ENCODE data around the gene SLC16A2. TPM values are rescaled to one million over a fixed set of nuclear protein-coding genes. Genes with fewer than 3 reads are reported as not detected.

Gene SLC16A2
- total RNA-seq, 4 donors from 2014 or later, result 1.3 to 2.4 (median 2.1) TPM

DNA sequence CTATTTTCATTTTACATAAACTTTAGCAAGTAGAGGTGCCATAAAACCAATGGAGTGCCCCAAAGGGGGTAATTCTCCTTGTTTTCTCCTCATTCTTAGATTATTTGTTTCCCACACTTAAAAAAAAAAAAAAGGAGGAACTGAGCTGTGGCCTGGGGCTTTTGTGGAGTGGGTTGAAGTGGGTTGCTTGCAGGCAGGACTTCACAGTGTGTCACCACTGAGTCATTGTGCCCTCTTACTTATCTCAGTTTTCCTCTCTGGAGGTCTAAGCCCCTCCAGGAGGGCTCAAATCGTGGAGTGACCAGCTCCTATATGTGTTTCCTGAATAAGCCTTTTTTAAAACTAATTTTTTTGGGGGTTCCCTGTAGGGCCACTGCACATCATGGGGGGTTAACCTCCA, 69.0 kb downstream of the SLC16A2 start:
- no peak overlapping the region for H3K27ac ChIP-seq
- no peak overlapping the region for H3K4me3 ChIP-seq
- no peaks in the 10 kb centered on the region for H3K27me3 ChIP-seq
- ATAC-seq, result no peak
- intact Hi-C loops (cut with DNase I; ENCODE audit: low total_unique reads) (no loop called here), in situ Hi-C loops (cut with MboI; ENCODE audit: low sequenced_read_pairs in 4 of 4) (no loop called here)
- H3K4me1 ChIP-seq, result no peaks in the 10 kb centered on the region
- H3K9me3 ChIP-seq, result no peaks in the 10 kb centered on the region
- TF ChIP-seq POLR2A (IDR thresholded peaks at IDR 0.05), result no peak
- TF ChIP-seq, protein P1, sequence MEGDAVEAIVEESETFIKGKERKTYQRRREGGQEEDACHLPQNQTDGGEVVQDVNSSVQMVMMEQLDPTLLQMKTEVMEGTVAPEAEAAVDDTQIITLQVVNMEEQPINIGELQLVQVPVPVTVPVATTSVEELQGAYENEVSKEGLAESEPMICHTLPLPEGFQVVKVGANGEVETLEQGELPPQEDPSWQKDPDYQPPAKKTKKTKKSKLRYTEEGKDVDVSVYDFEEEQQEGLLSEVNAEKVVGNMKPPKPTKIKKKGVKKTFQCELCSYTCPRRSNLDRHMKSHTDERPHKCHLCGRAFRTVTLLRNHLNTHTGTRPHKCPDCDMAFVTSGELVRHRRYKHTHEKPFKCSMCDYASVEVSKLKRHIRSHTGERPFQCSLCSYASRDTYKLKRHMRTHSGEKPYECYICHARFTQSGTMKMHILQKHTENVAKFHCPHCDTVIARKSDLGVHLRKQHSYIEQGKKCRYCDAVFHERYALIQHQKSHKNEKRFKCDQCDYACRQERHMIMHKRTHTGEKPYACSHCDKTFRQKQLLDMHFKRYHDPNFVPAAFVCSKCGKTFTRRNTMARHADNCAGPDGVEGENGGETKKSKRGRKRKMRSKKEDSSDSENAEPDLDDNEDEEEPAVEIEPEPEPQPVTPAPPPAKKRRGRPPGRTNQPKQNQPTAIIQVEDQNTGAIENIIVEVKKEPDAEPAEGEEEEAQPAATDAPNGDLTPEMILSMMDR (IDR thresholded peaks at IDR 0.05 in 4 of 5, conservative IDR thresholded peaks at IDR 0.05 in 1 of 5), result no peak
- no peak for DNase-seq
- H3K36me3 ChIP-seq, result no peaks in the 10 kb centered on the region

DNA sequence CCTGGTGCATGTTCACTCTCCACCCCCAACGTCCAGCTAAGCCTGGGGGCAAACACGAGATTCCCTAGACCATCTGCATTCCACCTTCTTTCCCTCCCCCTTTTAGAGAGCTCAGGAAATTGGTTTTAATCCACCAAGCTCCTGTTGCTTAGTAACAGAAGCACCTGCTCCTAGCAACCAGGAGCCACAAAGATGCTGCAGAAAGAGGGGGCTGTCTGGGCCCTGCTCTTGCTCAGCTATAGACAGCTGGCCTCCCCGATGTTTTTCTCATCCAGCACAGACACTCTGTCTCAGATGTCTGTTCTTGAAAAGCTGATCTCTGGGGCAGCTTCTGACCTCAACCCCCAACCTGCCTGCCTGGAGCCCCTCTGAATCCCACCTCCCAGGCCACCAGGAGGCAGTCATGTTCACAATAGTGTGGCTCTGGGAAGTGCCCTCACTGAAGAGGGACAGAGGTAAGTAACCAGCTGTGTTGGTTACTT, 71.5 kb downstream of the SLC16A2 start:
- Histone ChIP-seq H3K36me3 (no peaks in the 10 kb centered on the region), H3K4me1 (no peaks in the 10 kb centered on the region), H3K27ac (no peak overlapping the region), H3K9me3 (no peaks in the 10 kb centered on the region), H3K27me3 (no peaks in the 10 kb centered on the region), H3K4me3 (no peak overlapping the region)
- DNase-seq, result no peak
- TF ChIP-seq POLR2A (IDR thresholded peaks at IDR 0.05), result no peak
- TF ChIP-seq, protein P1 (IDR thresholded peaks at IDR 0.05 in 4 of 5, conservative IDR thresholded peaks at IDR 0.05 in 1 of 5), result no peak
- no peak for ATAC-seq
- in situ Hi-C loops (cut with MboI; ENCODE audit: low sequenced_read_pairs in 4 of 4) (no loop called here), intact Hi-C loops (cut with DNase I; ENCODE audit: low total_unique reads) (no loop called here)

DNA sequence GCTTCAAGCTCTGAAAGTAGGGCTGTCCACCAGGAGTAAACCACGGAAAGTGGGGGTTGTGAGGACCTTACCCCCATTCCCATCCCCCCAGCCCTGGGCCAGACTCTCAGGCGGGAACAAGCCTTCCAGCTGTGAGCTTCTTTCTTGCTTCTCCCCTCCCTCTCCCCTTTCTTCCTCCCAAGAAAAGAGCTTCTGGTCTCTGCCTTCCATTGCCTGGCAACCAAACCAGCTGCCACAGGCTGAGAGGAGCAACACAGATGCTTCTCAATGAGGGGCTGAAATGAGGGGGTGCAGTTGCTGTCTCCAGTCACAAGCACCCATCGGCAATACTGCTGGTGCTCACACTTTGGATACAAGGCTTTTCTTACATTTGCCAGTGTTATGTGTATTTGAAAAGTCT, 72.5 kb downstream of the SLC16A2 start:
- intact Hi-C loops (cut with DNase I; ENCODE audit: low total_unique reads), result no loop called here
- TF ChIP-seq, protein P1 (IDR thresholded peaks at IDR 0.05 in 4 of 5, conservative IDR thresholded peaks at IDR 0.05 in 1 of 5), result no peak
- TF ChIP-seq POLR2A (IDR thresholded peaks at IDR 0.05), result no peak

DNA sequence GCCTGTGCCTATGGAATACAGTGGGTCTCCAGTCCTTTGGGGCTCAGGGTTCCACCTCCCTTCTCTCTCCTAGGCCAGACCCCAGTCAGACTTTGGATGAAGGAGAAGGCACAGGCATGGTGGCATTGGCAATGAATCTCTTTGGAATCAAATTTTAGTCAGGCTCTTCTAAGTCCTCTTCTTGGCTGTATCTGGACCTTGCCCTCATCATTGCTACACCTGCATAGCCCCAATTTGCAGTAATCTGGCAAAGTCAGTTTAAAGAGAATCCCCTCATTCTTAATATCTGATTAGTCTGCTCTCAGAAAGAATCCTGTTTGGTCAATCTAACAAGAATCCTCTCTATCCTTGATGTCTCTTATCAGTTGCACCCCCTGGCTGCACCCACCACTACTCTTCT, 77.6 kb downstream of the SLC16A2 start:
- in situ Hi-C loops (cut with MboI; ENCODE audit: low sequenced_read_pairs in 4 of 4) (no loop called here), intact Hi-C loops (cut with DNase I; ENCODE audit: low total_unique reads) (no loop called here)
- TF ChIP-seq POLR2A (IDR thresholded peaks at IDR 0.05), result no peak

More for the DNA sequence above, 72.5 kb downstream of the SLC16A2 start:
- no peak for ATAC-seq
- H3K4me3 ChIP-seq, result no peak overlapping the region
- H3K27me3 ChIP-seq, result no peaks in the 10 kb centered on the region
- no peak for DNase-seq
- no peak overlapping the region for H3K27ac ChIP-seq
- no peaks in the 10 kb centered on the region for H3K4me1 ChIP-seq
- H3K36me3 ChIP-seq, result no peaks in the 10 kb centered on the region
- no peaks in the 10 kb centered on the region for H3K9me3 ChIP-seq
- in situ Hi-C loops (cut with MboI; ENCODE audit: low sequenced_read_pairs in 4 of 4), result no loop called here

DNA sequence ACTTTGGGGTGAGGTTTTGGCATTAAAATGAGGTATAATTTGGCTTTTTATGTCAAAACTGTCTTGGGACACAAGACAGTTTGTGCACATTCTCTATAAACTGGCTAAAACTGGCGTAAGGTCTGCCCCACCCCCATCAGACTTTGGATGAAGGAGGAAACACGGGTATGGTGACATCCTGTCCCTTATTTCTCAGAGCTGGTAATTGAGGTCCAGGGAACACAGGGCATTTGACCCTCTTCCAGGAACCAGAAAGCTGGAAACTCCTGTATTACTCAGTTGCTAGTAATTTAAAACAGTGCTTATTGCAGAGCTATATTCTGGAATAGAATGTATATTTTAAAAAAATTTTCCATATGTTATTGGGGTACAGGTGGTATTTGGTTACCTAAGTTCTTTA, 78.8 kb downstream of the SLC16A2 start:
- intact Hi-C loops (cut with DNase I; ENCODE audit: low total_unique reads), result no loop called here
- in situ Hi-C loops (cut with MboI; ENCODE audit: low sequenced_read_pairs in 4 of 4), result no loop called here
- TF ChIP-seq POLR2A (IDR thresholded peaks at IDR 0.05), result no peak
- TF ChIP-seq, protein P1 (IDR thresholded peaks at IDR 0.05 in 4 of 5, conservative IDR thresholded peaks at IDR 0.05 in 1 of 5), result no peak
- no peaks in the 10 kb centered on the region for H3K4me1 ChIP-seq
- H3K4me3 ChIP-seq, result no peak overlapping the region
- ATAC-seq (no peak), DNase-seq (no peak)
- no peaks in the 10 kb centered on the region for H3K9me3 ChIP-seq
- H3K27me3 ChIP-seq, result no peaks in the 10 kb centered on the region
- no peaks in the 10 kb centered on the region for H3K36me3 ChIP-seq
- no peak overlapping the region for H3K27ac ChIP-seq

More for the DNA sequence above, 77.6 kb downstream of the SLC16A2 start:
- no peak for ATAC-seq
- Histone ChIP-seq H3K4me3 (no peak overlapping the region), H3K9me3 (no peaks in the 10 kb centered on the region), H3K36me3 (no peaks in the 10 kb centered on the region), H3K4me1 (no peaks in the 10 kb centered on the region), H3K27me3 (no peaks in the 10 kb centered on the region), H3K27ac (no peak overlapping the region)
- no peak for DNase-seq

Data from gastrocnemius medialis (tissue), 4 donors.